CD4-positive, alpha-beta T cell treated with Interleukin-6 for 4 hours (primary cell): ENCODE measurements around the gene ANKRD2.

Experiments used
- DNase-seq: peaks from one replicate; pipeline ENCODE4 v3.0.0-alpha.2; 2020; ENCODE audit warnings: mixed read lengths

Gene ANKRD2

GRCh38 chr10:97598407-97599271 is 26.1 kb downstream of the ANKRD2 start:
- no peak for DNase-seq

- DNase-seq: no peak
These were observed 26.7 kb downstream of the ANKRD2 start for GRCh38 chr10:97599272-97599619.

GRCh38 chr10:97600616-97601015 is 28.0 kb downstream of the ANKRD2 start:
- DNase-seq: no peak

- no peak for DNase-seq
These were observed 29.0 kb downstream of the ANKRD2 start for GRCh38 chr10:97601268-97602215.

- no peak for DNase-seq
These were observed 34.6 kb downstream of the ANKRD2 start for GRCh38 chr10:97607095-97607636.

- DNase-seq: no peak
These were observed 36.5 kb downstream of the ANKRD2 start for GRCh38 chr10:97608991-97609561.

- DNase-seq: no peak
These were observed 38.9 kb downstream of the ANKRD2 start for GRCh38 chr10:97611473-97611872.

GRCh38 chr10:97612386-97612785 is 39.8 kb downstream of the ANKRD2 start:
- DNase-seq: no peak

- DNase-seq: no peak
These were observed 45.7 kb downstream of the ANKRD2 start for GRCh38 chr10:97618285-97618684.

- no peak for DNase-seq
These were observed 46.2 kb downstream of the ANKRD2 start for GRCh38 chr10:97618733-97619132.

- no peak for DNase-seq
These were observed 50.7 kb downstream of the ANKRD2 start for GRCh38 chr10:97623277-97623676.

GRCh38 chr10:97627731-97628130 is 55.2 kb downstream of the ANKRD2 start:
- DNase-seq: no peak

GRCh38 chr10:97628228-97628627 is 55.6 kb downstream of the ANKRD2 start:
- DNase-seq: no peak

- no peak for DNase-seq
These were observed 56.7 kb downstream of the ANKRD2 start for GRCh38 chr10:97629289-97629688.

- DNase-seq: no peak
These were observed 58.5 kb downstream of the ANKRD2 start for GRCh38 chr10:97631098-97631497.

- peak; percentile 92 for DNase-seq
These were observed 60.6 kb downstream of the ANKRD2 start, which contains the start of gene MORN4 for GRCh38 chr10:97632949-97633884. Gene MORN4, minus strand, starts transcription at chr10:97633500. Its CDS starts 13,847 bp downstream, at chr10:97619653.
